Body of pancreas (tissue), 4 donors: ENCODE measurements around the gene FYCO1.

ENCODE experiments used
- POLR2A ChIP-seq, 3 donors: fragments of 450-650 bp; IDR thresholded peaks; one replicate each; pipeline ENCODE4 v1.6.1; 2016; ENCODE audit warnings: antibody characterized with exemption in 3 of 3, mild to moderate bottlenecking in 2 of 3
- TF ChIP-seq, protein P1 (sequence below), 7 experiments: fragments of 450-650 bp in 4 of 7; fragments of 200-600 bp in 3 of 7; sonication (generic) in 3 of 7; IDR thresholded peaks; one replicate each; pipeline ENCODE4 v1.5.1; 2016 to 2019; ENCODE audit warnings: antibody characterized with exemption in 7 of 7

DNA sequence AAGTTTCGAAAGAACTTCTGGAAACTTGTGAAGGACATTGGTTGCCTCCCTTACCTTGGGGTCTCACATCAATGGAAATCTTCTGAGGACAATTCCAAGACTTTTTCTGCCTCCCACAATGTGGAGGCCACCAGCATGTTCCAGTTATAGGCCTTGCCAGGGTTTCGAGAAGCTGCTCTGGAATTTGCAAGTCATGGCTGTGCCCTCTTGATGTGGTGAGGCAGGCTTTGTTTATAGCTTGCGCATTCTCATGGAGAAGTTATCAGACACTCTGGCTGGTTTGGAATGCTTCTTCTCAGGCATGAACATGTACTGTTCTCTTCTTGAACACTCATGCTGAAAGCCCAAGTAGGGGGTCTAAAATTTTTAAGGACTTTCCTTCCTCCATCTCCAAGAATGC lies 48.3 kb downstream of the FYCO1 start:
- TF ChIP-seq, protein P1, sequence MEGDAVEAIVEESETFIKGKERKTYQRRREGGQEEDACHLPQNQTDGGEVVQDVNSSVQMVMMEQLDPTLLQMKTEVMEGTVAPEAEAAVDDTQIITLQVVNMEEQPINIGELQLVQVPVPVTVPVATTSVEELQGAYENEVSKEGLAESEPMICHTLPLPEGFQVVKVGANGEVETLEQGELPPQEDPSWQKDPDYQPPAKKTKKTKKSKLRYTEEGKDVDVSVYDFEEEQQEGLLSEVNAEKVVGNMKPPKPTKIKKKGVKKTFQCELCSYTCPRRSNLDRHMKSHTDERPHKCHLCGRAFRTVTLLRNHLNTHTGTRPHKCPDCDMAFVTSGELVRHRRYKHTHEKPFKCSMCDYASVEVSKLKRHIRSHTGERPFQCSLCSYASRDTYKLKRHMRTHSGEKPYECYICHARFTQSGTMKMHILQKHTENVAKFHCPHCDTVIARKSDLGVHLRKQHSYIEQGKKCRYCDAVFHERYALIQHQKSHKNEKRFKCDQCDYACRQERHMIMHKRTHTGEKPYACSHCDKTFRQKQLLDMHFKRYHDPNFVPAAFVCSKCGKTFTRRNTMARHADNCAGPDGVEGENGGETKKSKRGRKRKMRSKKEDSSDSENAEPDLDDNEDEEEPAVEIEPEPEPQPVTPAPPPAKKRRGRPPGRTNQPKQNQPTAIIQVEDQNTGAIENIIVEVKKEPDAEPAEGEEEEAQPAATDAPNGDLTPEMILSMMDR (IDR thresholded peaks at IDR 0.05) = no peak
- TF ChIP-seq POLR2A (IDR thresholded peaks at IDR 0.05) = no peak
